HG03469 (cell line): ENCODE results near the gene TOM1L2.
"Not testable (repeated sequence)": the region's sequence is repeated elsewhere in the genome, so short reads cannot be mapped to it uniquely, and the experiment has no call there.

Source experiments
- ATAC-seq: cut with Tn5 transposase; IDR thresholded peaks from one replicate; pipeline ENCODE4 v1.9.1; 2021; ENCODE audit warnings: mild to moderate bottlenecking, moderate library complexity, moderate number of reproducible peaks; ENCODE audit not compliant: unreplicated experiment

Gene TOM1L2

GRCh38 chr17:17810895-17811248 is 161.3 kb downstream of the TOM1L2 start:
- no peak for ATAC-seq

DNA sequence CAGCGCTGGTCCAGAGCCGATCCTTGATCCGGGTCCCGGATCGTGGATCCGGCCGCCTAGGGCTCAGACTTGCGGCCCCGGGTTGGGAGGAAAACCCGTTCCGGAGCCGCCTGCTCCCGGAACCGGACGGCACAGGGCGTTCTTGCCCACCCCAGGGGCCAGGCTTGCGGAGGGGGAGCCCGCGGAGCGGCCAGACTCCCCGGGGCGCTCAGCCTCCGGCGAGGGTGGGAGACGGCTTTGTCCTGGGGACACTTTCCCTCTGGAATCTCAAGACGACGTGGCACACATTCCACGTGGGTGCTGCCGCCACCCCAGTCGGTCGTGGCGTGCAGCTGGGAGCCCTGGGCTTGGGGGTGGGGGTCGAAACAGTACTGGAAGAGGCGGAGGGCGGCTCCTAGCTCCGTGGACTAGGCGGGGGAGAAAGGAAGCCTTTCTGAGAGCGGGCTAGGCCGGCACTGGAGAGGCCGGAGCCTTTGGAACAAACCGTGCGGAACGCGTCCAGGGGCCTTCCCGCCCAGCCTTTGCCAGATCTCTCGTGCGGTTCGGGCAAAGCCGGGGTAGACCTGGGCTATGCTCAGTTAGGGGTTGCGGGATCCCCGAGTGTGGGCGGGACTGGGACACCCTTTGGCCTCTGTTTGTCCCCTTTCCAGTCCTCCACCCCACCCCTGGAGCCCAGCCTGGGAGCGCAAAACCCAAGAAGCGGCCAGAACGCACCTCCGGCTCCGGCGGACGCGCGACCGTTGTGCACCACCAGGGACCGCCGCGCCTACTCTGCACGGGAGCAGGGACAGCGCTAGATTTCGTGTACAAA is 161.9 kb downstream of the TOM1L2 start:
- no peak for ATAC-seq

DNA sequence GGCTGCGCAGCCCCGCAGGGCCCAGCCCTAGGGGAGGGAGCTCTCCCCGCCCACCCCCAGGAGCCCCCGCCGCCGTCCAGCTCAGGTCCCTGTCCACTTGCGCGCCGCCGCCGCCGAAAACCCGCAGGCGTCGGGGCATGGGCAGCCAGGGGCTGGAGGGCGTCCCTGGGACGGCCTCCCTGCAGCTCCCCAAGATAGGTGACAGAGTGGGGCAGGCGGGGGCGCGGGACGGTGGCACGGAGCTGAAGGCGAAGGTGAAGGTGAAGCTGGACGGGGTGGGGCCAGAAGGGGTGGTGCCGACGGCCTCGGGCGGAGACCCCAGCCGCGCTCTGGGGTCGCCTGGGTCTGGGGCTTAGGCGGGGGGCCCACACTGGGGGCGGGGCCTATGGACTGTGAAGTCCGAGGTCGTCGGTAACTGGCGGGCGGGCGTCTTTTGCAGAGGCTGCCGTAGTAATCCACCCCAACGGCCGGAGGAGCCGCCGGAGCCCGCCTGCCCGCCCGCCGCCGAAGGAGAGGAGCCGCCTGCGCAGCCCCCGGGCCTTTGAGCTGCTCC is 162.6 kb downstream of the TOM1L2 start:
- ATAC-seq: no peak

DNA sequence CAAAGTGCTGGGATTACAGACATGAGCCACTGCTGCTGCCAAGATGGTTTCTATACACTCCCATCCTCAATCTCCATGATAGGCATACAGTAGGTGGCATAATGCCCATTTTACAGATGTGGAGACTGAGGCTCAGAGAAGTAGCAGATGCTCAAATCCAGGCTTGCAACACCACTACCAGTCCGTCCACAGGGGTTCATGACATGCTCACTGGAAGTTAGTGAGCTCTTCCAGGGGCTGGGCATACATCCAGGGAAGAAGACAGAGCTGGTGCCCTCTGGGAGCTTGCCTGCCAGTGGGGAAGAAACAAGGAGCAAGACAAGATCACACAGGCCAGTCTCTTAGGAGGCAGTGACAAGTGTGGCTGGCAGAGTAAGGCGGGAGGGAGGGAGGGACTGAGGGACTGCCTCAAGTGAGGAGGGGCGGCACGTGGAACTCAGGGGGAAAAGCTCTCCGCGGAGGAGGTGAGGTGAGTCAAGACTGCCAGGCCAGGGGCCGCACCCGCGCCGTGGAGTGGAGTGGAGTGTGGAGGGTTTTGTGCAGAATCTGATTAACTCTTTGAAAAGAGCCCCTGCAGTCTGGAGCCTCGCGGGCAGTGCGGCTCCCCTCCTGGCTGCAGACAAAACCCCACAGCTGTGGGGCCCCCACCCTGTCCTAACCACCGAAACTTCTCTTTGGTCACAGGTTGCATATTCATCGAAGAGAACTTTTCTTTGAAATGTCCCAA is 163.3 kb downstream of the TOM1L2 start:
- no peak for ATAC-seq

DNA sequence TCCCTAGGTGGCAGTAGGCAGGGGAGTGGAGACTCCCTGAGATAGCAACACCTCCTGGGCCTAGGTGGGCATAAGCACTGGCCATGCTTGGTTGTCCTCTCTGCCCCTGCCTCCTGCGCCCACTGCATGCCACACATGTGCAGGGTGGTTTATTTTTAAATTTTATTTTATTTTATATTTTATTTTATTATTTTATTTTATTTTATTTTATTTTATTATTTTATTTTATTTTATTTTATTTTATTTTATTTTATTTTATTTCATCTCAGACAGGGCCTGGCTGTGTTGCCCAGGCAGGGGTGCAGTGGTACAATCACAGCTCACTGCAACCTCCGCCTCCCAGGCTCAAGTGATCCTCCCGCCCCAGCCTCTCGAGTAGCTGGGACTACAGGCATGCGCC is 164.0 kb downstream of the TOM1L2 start:
- not testable (repeated sequence) for ATAC-seq

GRCh38 chr17:17807440-17807839 is 164.8 kb downstream of the TOM1L2 start:
- no peak for ATAC-seq

DNA sequence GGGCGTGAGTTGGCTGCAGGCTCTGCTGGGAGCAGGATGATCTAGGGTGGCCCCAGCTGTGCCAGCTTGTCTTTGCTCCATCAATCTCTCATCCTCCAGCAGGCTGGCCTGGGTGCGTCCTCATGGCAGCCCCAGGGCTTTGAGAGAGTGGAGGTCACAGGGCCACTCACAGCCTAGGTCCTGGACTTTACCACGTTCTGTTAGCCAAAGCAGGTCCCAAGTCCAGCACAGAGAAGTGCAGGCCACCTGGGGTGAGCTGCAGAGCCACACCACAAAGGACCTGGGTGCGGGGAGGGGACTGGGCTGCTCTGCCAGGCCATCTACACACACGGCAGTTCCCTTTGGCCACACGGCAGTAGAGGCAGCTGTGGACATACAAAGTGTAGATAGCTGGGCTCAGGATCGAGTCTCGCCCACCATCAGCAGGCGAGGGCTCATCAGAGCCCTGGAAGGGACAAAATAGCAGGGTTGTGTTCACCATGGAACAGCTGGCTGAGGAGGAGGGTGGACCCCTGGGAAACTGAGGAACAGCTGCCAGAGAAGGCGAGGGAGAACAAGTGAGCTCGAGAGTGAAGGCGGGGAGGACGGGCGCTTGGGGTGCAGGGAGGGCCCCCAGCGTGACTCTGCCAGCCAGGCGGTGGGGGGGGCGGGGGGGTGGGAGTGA is 165.5 kb downstream of the TOM1L2 start:
- no peak for ATAC-seq

DNA sequence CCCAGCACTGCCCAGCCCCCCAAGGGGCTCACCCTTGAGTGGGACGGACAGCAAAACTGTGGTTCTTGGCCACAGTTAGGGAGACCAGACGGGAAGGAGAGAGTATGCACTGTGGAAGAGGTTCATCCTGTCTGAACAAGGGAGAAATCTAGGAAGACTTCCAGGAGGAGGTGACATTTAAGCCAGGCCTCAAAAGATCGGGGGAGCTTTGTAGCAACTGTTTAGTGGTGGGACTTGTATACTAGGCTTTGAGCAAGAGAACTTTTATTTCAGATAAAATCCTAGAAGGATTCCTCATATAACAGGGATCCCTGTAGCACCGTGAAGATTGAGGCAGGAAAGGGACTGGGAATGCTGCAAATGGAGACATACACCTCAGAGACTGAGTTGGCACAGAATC is 166.2 kb downstream of the TOM1L2 start:
- no peak for ATAC-seq

DNA sequence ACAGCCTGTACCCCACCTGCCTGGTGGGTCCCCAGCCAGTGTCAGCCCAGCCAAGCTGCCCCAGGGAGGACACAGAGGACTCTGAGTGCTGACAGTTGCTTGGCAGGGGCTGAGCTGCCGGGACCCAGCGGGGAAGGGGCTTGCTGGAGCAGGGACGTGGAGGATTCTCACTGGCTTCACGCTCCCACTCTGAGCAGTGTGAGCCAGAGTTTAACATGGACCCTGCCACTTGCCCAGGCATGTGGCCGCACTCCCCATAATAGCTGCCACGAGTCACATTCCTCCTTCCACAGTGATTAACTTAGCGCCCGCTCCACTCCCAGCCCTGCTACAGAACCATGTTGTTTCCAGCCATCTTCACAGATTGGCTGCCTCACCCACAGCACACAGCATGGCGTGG is 166.6 kb downstream of the TOM1L2 start:
- no peak for ATAC-seq

- no peak for ATAC-seq
These were observed 168.2 kb downstream of the TOM1L2 start for GRCh38 chr17:17804007-17804406.

GRCh38 chr17:17801800-17802481 is 170.3 kb downstream of the TOM1L2 start:
- no peak for ATAC-seq

GRCh38 chr17:17800504-17801021 is 171.6 kb downstream of the TOM1L2 start:
- no peak for ATAC-seq

DNA sequence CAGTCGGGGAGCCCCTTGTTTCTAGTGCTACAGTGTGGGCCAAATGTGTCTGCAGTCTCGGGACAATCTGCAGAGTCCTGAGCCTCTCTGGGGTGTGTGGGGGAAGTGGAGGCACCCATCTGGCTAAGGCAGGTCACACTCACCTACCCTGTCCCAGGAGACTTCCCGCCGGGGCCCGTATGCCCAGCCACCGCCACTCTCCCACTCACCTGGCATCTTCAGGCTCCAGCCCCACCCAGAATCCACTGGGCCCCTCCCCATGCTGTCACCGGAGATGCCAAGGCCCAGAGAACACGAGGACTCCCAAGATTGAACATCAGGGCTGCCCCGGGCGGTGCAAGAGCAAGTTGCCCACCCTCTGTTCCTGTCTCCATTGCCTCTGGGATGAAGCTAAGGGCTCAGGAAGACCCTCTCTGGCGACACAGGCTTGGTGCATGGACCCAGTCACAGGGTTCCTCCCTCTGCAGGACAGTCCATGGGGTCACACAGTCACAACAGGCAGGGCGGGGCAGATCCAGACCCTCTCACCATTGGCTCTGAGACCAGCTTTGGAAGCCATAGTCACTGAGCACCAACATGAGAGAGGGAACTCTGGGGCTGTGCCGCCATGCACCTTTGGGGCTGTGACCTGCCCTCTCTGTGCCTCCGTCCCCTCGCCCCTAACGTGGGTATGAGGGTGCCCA is 173.5 kb downstream of the TOM1L2 start:
- ATAC-seq: no peak

DNA sequence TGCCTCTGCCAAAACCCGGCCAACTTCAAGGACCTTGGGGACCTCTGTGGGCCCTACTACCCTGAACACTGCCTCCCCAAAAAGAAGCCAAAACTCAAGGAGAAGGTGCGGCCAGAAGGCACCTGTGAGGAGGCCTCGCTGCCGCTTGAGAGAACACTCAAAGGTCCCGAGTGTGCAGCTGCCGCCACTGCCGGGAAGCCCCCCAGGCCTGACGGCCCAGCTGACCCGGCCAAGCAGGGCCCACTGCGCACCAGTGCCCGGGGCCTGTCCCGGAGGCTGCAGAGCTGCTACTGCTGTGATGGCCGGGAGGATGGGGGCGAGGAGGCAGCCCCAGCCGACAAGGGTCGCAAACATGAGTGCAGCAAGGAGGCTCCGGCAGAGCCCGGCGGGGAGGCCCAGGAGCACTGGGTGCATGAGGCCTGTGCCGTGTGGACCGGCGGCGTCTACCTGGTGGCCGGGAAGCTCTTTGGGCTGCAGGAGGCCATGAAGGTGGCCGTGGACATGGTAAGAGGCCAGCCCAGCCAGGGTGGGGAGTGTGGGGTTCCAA is 174.1 kb downstream of the TOM1L2 start:
- ATAC-seq: no peak

DNA sequence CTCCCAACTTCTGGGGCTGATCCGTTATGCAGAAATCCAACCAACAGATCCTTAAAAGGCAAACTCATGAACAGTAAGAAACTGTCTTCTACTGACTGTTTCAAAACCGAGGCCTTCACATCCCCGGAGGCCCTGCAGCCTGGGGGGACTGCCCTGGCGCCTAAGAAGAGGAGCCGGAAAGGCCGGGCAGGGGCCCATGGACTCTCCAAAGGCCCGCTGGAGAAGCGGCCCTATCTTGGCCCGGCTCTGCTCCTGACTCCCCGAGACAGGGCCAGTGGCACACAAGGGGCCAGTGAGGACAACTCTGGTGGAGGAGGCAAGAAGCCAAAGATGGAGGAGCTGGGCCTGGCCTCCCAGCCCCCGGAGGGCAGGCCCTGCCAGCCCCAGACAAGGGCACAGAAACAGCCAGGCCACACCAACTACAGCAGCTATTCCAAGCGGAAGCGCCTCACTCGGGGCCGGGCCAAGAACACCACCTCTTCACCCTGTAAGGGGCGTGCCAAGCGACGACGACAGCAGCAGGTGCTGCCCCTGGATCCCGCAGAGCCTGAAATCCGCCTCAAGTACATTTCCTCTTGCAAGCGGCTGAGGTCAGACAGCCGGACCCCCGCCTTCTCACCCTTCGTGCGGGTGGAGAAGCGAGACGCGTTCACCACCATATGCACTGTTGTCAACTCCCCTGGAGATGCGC is 174.9 kb downstream of the TOM1L2 start:
- ATAC-seq: no peak

- ATAC-seq: no peak
These were observed 175.5 kb downstream of the TOM1L2 start for GRCh38 chr17:17796787-17797061.

- ATAC-seq: no peak
These were observed 176.0 kb downstream of the TOM1L2 start for GRCh38 chr17:17795946-17796786.

GRCh38 chr17:17795296-17795695 is 176.9 kb downstream of the TOM1L2 start:
- ATAC-seq: no peak

DNA sequence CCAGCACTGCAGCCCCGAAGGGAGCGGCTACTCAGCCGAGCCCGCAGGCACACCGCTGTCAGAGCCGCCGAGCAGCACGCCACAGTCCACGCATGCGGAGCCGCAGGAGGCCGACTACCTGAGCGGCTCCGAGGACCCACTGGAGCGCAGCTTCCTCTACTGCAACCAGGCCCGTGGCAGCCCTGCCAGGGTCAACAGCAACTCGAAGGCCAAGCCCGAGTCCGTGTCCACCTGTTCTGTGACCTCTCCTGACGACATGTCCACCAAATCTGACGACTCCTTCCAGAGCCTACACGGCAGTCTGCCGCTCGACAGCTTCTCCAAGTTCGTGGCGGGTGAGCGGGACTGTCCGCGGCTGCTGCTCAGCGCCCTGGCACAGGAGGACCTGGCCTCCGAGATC is 177.8 kb downstream of the TOM1L2 start:
- no peak for ATAC-seq
